HG03064 (cell line): ENCODE data around the gene FAM25A.

ENCODE experiments used
- ATAC-seq: cut with Tn5 transposase; IDR thresholded peaks from one replicate; pipeline ENCODE4 v1.9.1; 2021; ENCODE audit warnings: low read depth; ENCODE audit not compliant: unreplicated experiment

The FAM25A gene

GRCh38 chr10:87059401-87059800, 39.3 kb downstream of the FAM25A start:
- no peak for ATAC-seq

GRCh38 chr10:87060280-87060928, 40.3 kb downstream of the FAM25A start:
- no peak for ATAC-seq

GRCh38 chr10:87064651-87065050, 44.6 kb downstream of the FAM25A start:
- no peak for ATAC-seq

GRCh38 chr10:87066178-87066577, 46.1 kb downstream of the FAM25A start:
- no peak for ATAC-seq

GRCh38 chr10:87066865-87067264, 46.8 kb downstream of the FAM25A start:
- ATAC-seq, result no peak

GRCh38 chr10:87068281-87068680, 48.2 kb downstream of the FAM25A start:
- ATAC-seq, result no peak

GRCh38 chr10:87072449-87072848, 52.4 kb downstream of the FAM25A start:
- ATAC-seq, result no peak
